ENCODE data around the gene XRCC5. TPM values are rescaled to one million over a fixed set of nuclear protein-coding genes. Genes with fewer than 3 reads are reported as not detected.

XRCC5 gene
- total RNA-seq, 1 experiment from 2014 or later: 424 TPM

GRCh38 chr2:216229277-216229914 lies 120.2 kb downstream of the XRCC5 start:
- intact Hi-C loops (cut with micrococcal nuclease): no loop called here
- ATAC-seq (no peak), DNase-seq (ENCODE audit: low read depth, low spot score) (no peak)
- no peak overlapping the region for H3K9ac ChIP-seq (ENCODE audit: low read length)
- ChIA-PET RAD21 (ENCODE audit: low non-redundant PET in 1 of 2, low total read pairs in 2 of 2, uncharacterized antibody in 2 of 2, unreplicated experiment in 2 of 2) (no interaction called here), CTCF (no interaction called here), POLR2A (no interaction called here)
- no peak overlapping the region for H2AFZ ChIP-seq (ENCODE audit: low read depth, low read length, poor library complexity, severe bottlenecking)
- no peak overlapping the region for H3K4me3 ChIP-seq (replicated peaks in 1 of 2; ENCODE audit: low read depth in 1 of 2, low read length in 2 of 2)
- no TSS peak for BruUV-seq (replicated peaks)
- H3K4me1 ChIP-seq (ENCODE audit: control insufficient read depth in 1 of 2, insufficient read depth in 2 of 2, low read length in 2 of 2): no peaks in the 10 kb centered on the region
- TF ChIP-seq REST (IDR thresholded peaks at IDR 0.05; ENCODE audit: low read depth) (no peak), ELF1 (IDR thresholded peaks at IDR 0.05; ENCODE audit: borderline replicate concordance, low read depth) (no peak), EZH2phosphoT487 (IDR thresholded peaks at IDR 0.05; ENCODE audit: borderline replicate concordance) (no peak), POLR2AphosphoS5 (IDR thresholded peaks at IDR 0.05; ENCODE audit: low read depth, low read length) (no peak), YY1 (IDR thresholded peaks at IDR 0.05; ENCODE audit: extremely low read depth, insufficient replicate concordance, low read depth, low read length) (no peak), CBX3 (IDR thresholded peaks at IDR 0.05; ENCODE audit: low read depth) (no peak)
- no peak overlapping the region for H3K4me2 ChIP-seq (ENCODE audit: low read length)
- no peaks in the 10 kb centered on the region for H3K79me2 ChIP-seq (ENCODE audit: insufficient read depth, low read length)
- H4K20me1 ChIP-seq (ENCODE audit: insufficient read depth): no peaks in the 10 kb centered on the region
- H3K27me3 ChIP-seq (ENCODE audit: insufficient read depth, low read length): no peaks in the 10 kb centered on the region
- H3K36me3 ChIP-seq (ENCODE audit: control insufficient read depth in 1 of 2, insufficient read depth in 2 of 2, low read length in 2 of 2): no peaks in the 10 kb centered on the region
- no peaks in the 10 kb centered on the region; a peak in 2 of 4 replicates for H3K9me3 ChIP-seq (ENCODE audit: control insufficient read depth in 1 of 2, insufficient read depth in 1 of 2, low read depth in 1 of 2, low read length in 2 of 2)
- no peaks in the 10 kb centered on the region for H3K9me2 ChIP-seq (ENCODE audit: insufficient read depth)
- H3K27ac ChIP-seq (ENCODE audit: low read depth, low read length): no peak overlapping the region

All from HCT116 (cell line).